Measurements from ENCODE around the gene CSNK2B.

CSNK2B gene

DNA sequence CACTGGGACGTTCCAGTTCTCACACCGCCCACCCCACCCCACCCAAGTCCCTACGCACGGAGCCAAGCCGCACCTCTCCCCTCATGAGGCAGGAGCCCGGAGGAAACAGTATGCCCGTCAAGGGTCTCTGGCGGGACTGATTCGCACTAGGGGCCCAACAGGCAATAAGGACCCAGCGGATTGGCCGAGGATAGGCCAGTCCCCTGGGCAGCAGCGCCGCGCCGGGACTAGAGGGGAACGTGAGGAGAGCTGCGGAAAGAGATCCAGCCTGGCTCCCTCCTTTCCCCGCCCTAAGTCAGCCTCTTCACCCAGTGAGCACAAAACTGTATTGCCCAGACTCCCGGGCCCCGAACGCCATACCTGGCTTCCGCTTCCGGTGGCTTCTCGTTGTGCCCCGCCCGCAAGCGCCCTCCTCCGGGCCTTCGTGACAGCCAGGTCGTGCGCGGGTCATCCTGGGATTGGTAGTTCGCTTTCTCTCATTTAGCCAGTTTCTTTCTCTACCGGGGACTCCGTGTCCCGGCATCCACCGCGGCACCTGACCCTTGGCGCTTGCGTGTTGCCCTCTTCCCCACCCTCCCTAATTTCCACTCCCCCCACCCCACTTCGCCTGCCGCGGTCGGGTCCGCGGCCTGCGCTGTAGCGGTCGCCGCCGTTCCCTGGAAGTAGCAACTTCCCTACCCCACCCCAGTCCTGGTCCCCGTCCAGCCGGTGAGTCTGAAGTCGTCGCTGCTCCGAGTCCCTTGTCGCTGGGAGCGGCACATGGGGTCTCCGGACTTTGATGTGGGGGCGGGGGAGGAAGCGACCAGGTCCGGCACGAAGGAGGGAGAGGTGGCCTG lies at the start of gene CSNK2B:
Gene CSNK2B (plus strand): TSS at position 580 of the 836 bp plus-strand sequence. CDS start 752 bp downstream, outside the sequence.
- DNase-seq (ENCODE audit: low spot score): peak; percentile 95

DNA sequence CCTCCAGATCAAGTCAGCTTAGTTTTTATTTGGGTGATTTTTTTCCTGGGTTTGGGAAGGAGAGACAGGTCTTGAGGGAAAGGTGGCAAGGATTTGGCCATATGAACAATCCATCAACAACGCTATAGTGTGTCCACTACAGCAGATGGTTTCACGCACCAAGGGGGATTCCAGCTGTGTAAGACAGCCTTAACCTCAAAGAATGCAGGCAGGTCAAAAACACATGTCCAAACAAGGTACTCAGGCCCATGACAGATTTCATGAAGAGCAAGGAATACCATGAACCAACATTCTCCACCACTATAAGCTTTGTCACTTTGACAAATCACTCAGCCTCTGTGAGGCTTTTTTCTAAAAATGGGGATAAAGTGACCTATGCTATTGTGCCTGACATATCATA lies 48.9 kb upstream of the CSNK2B start:
- DNase-seq (ENCODE audit: low spot score): no peak

DNA sequence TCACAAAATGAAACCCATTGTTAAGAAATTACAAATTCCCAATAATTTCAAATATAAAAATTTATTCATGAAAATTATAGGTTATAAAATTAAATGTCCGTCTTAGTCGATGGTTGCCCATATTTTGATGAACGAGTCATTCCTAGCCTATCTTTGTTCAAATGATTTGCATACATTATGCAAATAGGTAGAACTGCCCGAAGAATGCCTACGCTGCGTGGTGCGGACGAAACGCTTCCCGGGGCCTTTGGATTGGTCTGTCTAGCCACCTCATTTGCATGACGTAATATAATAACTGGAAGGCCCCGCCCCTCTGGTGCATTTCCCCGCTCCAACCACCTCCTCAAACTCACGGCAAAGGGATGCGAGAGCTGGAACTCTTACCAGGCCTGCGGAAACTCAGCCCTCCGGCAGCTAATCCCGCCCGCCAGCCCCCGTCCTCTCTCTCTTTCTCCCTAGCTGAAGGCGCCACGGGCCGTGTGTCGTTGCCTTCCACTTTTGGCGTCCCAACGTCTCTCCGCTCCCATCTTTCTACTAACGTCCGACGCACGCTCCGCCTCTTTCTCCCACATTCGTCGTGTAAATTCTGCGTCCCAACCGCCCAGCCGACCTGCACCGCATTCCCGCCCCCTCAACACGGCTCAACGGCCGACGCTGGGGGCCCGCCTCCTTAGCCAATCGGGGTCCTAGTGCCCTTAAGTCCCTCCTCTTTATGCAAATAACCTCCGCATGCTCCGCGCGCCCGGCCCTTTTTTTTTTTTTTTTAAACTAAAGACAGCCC lies 45.9 kb upstream of the CSNK2B start:
- peak; percentile 98 for DNase-seq (ENCODE audit: low spot score)

DNA sequence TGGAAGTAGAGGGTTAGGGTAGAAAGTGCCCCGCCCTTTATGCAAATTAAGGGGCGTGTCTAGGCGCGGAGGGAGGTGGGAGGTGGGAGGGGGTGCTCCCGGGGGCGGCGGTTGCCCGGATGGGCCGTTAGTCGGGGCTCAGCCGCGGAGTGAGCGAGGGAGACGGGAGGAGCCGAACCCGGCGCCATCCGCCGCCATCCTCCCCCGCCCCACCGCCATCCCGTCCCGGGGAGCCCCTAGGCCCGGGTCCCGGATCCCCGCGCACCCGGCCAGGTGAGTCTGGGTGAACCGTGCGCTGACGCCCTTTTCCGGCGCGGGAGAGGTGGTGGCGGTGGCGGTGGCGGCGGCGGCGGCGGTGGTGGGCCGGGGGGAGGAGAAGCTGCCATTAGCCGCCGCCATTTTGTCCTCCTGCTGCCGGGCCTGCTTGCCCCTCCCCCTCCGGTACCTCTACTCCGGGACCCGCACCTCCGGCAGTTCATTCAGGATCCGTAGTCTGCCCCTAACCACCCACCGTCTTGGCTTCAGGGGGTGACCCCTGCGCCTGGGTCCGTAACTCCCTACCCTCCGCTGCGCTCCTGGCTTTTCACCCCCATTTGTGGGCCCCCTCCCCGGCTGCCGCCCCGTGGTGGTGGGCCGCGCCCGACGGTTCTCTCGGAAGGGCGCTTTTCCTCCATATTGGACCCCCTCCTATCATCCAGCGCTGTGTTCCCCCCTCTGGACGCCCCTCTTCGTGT lies 45.1 kb upstream of the CSNK2B start, which contains the start of gene PRRC2A:
Gene PRRC2A (plus strand): TSS at position 130 of the 734 bp plus-strand sequence. CDS start 2,075 bp downstream, outside the sequence.
- DNase-seq (ENCODE audit: low spot score): peak; percentile 83

DNA sequence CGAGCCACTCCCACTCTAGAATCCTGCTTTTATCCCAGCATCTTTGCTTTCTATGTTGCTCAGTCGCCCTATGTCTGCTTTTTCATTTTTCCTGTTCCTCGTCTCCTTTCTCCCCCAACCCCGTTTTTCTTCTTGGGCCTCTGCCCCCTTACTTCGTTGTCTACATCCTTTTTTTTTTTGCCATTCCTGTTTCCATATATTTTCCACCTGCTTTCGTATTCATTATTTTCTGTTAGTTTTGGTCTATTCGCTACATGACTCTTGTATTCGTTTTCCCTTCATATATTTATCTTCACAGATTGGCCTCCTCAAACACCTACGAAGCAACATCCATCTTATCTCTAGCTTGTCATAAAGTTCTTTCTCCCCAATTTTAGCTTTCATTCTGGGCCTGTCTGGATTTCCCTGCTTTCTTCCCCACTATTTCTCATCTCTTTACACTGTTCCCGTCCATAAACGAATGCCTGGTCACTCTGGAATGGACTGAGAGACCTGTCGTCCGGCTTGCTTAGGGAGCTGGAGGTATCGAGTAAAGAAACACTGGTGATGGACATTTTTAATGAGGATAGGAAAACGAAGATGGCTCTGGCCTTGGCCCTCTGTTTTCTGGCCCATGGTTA lies 44.5 kb upstream of the CSNK2B start:
- DNase-seq (ENCODE audit: low spot score): no peak

DNA sequence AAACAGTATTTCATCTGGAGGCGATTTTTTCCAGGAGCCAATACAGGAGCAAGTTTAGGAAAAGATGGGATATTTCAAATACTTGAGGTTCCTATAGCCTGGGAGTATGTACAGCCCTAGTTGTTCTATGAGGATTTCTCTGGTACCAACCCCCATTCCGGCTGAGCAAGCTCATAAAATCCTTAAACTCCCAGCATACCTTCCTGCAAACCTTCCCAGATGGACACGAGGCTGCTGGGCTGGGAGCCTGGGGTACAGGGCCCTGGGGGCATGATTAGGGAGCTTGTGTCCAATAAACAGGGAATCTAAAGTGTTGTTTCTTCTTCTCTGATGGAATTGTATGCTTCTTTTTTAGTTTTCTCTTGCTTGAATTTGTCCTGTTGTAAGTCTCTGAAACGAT lies 43.9 kb upstream of the CSNK2B start:
- DNase-seq (ENCODE audit: low spot score): peak; percentile 29

GRCh38 chr6:31622684-31623091 lies 43.2 kb upstream of the CSNK2B start:
- no peak for DNase-seq (ENCODE audit: low spot score)

DNA sequence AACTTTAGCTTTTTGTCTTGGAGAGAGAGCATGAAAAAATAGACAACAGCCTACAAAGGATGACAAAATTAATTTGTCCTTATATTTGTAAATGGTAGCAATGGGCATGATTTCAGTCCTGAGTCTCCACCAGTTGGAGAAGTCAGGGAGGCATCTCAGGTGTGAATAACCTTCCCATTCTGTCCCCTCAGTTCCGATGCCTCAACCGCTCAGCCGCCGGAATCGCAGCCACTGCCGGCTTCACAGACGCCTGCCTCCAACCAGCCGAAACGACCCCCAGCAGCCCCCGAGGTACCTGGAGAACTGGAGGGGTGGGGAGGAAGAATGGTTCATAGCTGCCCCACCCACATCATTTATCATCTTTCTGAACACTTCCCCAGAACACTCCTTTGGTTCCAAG lies 41.8 kb upstream of the CSNK2B start:
- DNase-seq (ENCODE audit: low spot score): no peak

- DNase-seq (ENCODE audit: low spot score): no peak
Measured at GRCh38 chr6:31626952-31627351, 38.9 kb upstream of the CSNK2B start.

GRCh38 chr6:31627690-31628287 lies 38.1 kb upstream of the CSNK2B start:
- no peak for DNase-seq (ENCODE audit: low spot score)

- no peak for DNase-seq (ENCODE audit: low spot score)
Measured at GRCh38 chr6:31629014-31629413, 36.9 kb upstream of the CSNK2B start.

GRCh38 chr6:31630177-31630934 lies 35.5 kb upstream of the CSNK2B start:
- no peak for DNase-seq (ENCODE audit: low spot score)

GRCh38 chr6:31631209-31631608 lies 34.7 kb upstream of the CSNK2B start:
- DNase-seq (ENCODE audit: low spot score): no peak

DNA sequence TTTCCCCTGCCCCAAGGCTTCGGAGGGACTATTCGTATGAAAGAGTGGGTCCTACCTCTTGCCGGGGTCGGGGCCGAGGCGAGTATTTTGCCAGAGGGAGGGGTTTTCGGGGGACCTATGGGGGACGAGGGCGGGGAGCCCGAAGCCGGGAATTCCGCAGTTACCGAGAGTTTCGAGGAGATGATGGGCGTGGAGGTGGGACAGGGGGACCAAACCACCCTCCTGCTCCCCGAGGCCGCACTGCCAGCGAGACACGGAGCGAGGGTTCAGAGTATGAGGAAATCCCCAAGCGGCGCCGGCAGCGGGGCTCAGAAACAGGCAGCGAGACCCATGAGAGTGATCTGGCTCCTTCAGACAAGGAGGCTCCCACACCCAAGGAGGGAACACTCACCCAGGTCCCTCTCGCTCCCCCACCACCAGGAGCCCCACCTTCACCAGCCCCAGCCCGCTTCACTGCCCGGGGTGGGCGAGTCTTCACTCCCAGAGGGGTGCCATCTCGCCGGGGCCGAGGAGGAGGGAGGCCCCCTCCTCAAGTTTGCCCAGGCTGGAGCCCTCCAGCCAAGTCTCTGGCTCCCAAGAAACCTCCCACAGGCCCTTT lies 34.1 kb upstream of the CSNK2B start:
- no peak for DNase-seq (ENCODE audit: low spot score)

DNA sequence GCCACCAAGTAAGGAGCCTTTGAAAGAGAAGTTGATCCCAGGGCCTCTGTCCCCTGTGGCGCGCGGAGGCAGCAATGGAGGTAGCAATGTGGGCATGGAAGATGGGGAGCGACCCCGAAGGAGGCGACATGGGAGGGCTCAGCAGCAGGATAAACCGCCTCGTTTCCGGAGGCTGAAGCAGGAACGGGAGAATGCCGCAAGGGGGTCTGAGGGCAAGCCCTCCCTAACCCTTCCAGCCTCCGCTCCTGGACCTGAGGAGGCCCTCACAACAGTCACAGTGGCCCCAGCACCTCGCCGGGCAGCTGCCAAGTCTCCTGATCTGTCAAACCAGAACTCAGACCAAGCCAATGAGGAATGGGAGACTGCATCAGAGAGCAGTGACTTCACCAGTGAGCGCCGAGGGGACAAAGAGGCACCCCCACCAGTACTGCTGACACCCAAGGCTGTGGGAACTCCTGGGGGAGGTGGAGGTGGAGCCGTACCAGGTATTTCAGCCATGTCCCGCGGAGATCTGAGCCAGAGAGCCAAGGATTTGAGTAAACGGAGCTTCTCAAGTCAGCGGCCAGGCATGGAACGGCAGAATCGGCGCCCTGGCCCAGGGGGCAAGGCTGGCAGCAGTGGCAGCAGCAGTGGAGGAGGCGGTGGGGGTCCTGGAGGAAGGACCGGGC lies 33.5 kb upstream of the CSNK2B start:
- no peak for DNase-seq (ENCODE audit: low spot score)

- no peak for DNase-seq (ENCODE audit: low spot score)
Measured at GRCh38 chr6:31633447-31633846, 32.4 kb upstream of the CSNK2B start.

DNA sequence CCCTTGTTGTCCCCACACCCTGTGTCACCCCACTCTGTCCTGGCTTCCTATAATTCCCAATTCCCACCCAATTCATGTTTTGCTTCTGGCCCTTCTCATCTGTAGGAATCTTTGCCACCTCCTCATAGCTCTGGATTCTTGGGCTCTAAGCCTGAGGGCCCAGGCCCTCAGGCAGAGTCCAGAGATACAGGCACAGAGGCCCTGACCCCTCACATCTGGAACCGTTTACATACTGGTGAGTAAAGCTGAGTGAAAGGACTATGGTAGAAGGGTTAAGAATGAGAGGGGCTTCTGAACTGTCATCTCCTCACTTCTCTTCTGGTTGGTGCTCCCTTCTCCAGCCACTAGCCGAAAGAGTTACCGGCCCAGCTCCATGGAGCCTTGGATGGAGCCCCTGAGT lies 31.7 kb upstream of the CSNK2B start:
- no peak for DNase-seq (ENCODE audit: low spot score)

DNA sequence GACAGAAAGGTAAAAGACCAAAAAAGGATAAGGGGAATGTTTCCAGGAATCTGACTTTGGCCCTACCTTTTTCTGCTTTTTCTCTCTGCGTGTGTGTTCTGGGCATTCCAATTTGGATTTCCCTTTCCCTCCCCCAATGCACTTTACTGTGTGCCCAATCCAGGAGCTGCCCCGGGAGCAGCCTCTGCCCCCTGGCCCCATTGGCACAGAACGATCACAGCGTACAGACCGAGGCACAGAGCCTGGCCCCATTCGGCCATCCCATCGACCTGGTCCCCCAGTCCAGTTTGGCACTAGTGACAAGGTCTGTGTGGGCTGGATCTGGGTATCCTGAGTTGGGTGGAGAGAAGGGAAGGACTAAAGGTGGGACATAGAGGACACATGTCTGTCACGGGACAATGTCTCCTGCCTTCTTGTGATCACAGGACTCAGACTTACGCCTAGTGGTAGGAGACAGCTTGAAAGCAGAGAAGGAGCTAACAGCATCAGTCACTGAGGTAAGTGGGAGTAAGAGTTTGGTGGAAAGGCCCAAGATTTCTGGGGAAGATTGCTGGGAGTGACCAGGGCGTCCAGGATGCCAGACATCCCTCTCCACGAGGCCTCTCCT lies 30.8 kb upstream of the CSNK2B start:
- DNase-seq (ENCODE audit: low spot score): no peak

All from AG08396 (cell line).